Breast epithelium (tissue), 4 donors: ENCODE data around the gene CST3. TPM values are rescaled to one million over a fixed set of nuclear protein-coding genes. Genes with fewer than 3 reads are reported as not detected.
A peak's percentile ranks its signal among the peaks of the same experiment; 100 is the strongest.

ENCODE experiments used
- DNase-seq, 2 donors: peaks; one replicate each; pipeline ENCODE4 v3.0.0-alpha.2; 2019; ENCODE audit warnings: low spot score in 2 of 2
- H3K27ac ChIP-seq, 2 donors: fragments of 200-600 bp; sonication (generic) in 1 of 2; one replicate each; pipeline ENCODE4 v1.5.1; 2016 to 2019; ENCODE audit warnings: mild to moderate bottlenecking in 1 of 2
- H3K27me3 ChIP-seq, 2 donors: fragments of 200-600 bp; sonication (generic) in 1 of 2; one replicate each; pipeline versions ENCODE4 v1.5.1 to v1.6.0; 2017 to 2019; ENCODE audit warnings: control low read depth in 1 of 2, mild to moderate bottlenecking in 1 of 2
- H3K36me3 ChIP-seq: fragments of 200-600 bp; one replicate; pipeline ENCODE4 v1.5.1; 2019
- H3K4me1 ChIP-seq, 2 donors: fragments of 200-600 bp; sonication (generic); one replicate each; pipeline ENCODE4 v1.5.1; 2016 to 2019; ENCODE audit warnings: control low read depth in 1 of 2
- H3K4me3 ChIP-seq, 3 donors: fragments of 200-600 bp; sonication (generic); 1 replicate in 2 of 3; 2 replicates in 1 of 3; pipeline ENCODE4 v1.5.1; 2016 to 2019; ENCODE audit warnings: mild to moderate bottlenecking in 3 of 3, moderate library complexity in 2 of 3
- H3K9me3 ChIP-seq, 2 donors: fragments of 200-600 bp; sonication (generic) in 1 of 2; one replicate each; pipeline ENCODE4 v1.5.1; 2016 to 2019; ENCODE audit warnings: control low read depth in 1 of 2
- CTCF ChIP-seq, 3 donors: fragments of 450-650 bp; IDR thresholded peaks; one replicate each; pipeline ENCODE4 v1.5.1; 2016 to 2017; ENCODE audit warnings: antibody characterized with exemption in 3 of 3, mild to moderate bottlenecking in 3 of 3, moderate library complexity in 3 of 3
- POLR2A ChIP-seq: fragments of 450-650 bp; IDR thresholded peaks from one replicate; pipeline ENCODE4 v1.6.1; 2016; ENCODE audit warnings: antibody characterized with exemption, mild to moderate bottlenecking, moderate library complexity
- POLR2AphosphoS5 ChIP-seq, 3 donors: sonication (generic); formaldehyde crosslinking; IDR thresholded peaks; one replicate each; pipeline ENCODE4 v1.6.1; 2017; ENCODE audit warnings: antibody characterized with exemption in 3 of 3
- intact Hi-C: fragments of 100-400 bp; cut with DNase I; formaldehyde crosslinking; loops from one replicate; pipeline ENCODE4 v1.15.1; 2023; ENCODE audit warnings: low total_unique reads
- total RNA-seq, 3 donors: library from RNA; depleted of rRNA; stranded (reverse); fragments of >200 nt; gene quantifications; one replicate each; pipeline ENCODE4 v1.1.0, GENCODE V29; 2016

CST3 gene
- total RNA-seq, 3 donors from 2014 or later = 498 to 1,982 (median 699) TPM

GRCh38 chr20:23653400-23653938 lies 15.7 kb upstream of the CST3 start:
- intact Hi-C loops = no loop called here
- no peak for DNase-seq
- Histone ChIP-seq H3K9me3 (no peaks in the 10 kb centered on the region), H3K27me3 (no peaks in the 10 kb centered on the region), H3K4me3 (no peak overlapping the region), H3K36me3 (no peaks in the 10 kb centered on the region), H3K4me1 (peaks cover 0 to 3% of the 10 kb centered on the region in 2 donors), H3K27ac (peak overlapping the region in 1 of 2 donors; percentile 82)
- TF ChIP-seq POLR2A = no peak
- no peak for TF ChIP-seq CTCF (IDR thresholded peaks at IDR 0.05)

GRCh38 chr20:23652926-23653325 lies 15.2 kb upstream of the CST3 start:
- Histone ChIP-seq H3K9me3 (no peaks in the 10 kb centered on the region), H3K36me3 (no peaks in the 10 kb centered on the region), H3K4me1 (peaks cover 0 to 3% of the 10 kb centered on the region in 2 donors), H3K27me3 (no peaks in the 10 kb centered on the region), H3K27ac (peak overlapping the region in 1 of 2 donors; percentile 82), H3K4me3 (no peak overlapping the region)
- TF ChIP-seq POLR2AphosphoS5 (IDR thresholded peaks at IDR 0.05) (no peak), CTCF (IDR thresholded peaks at IDR 0.05) (no peak)
- intact Hi-C loops = no loop called here
- DNase-seq = no peak

- TF ChIP-seq POLR2AphosphoS5 (IDR thresholded peaks at IDR 0.05) = no peak
- TF ChIP-seq POLR2A = no peak
- no peak for TF ChIP-seq CTCF (IDR thresholded peaks at IDR 0.05)
- H3K4me1 ChIP-seq = peaks cover 0 to 3% of the 10 kb centered on the region in 2 donors
- no peak for DNase-seq
- no peaks in the 10 kb centered on the region for H3K27me3 ChIP-seq
- no peak overlapping the region for H3K4me3 ChIP-seq
- H3K36me3 ChIP-seq = no peaks in the 10 kb centered on the region
- no peak overlapping the region for H3K27ac ChIP-seq
- H3K9me3 ChIP-seq = no peaks in the 10 kb centered on the region
- intact Hi-C loops = no loop called here
Observed at GRCh38 chr20:23652371-23652770, 14.6 kb upstream of the CST3 start.

GRCh38 chr20:23651117-23651516 lies 13.4 kb upstream of the CST3 start:
- peaks cover 0 to 3% of the 10 kb centered on the region in 2 donors for H3K4me1 ChIP-seq
- intact Hi-C loops = no loop called here
- no peak overlapping the region for H3K27ac ChIP-seq
- no peaks in the 10 kb centered on the region for H3K36me3 ChIP-seq
- H3K27me3 ChIP-seq = no peaks in the 10 kb centered on the region
- no peak for DNase-seq
- H3K9me3 ChIP-seq = no peaks in the 10 kb centered on the region
- TF ChIP-seq CTCF (IDR thresholded peaks at IDR 0.05) = no peak
- TF ChIP-seq POLR2A = no peak
- no peak for TF ChIP-seq POLR2AphosphoS5 (IDR thresholded peaks at IDR 0.05)
- no peak overlapping the region for H3K4me3 ChIP-seq

- no peak for TF ChIP-seq POLR2A
Observed at GRCh38 chr20:23649830-23650417, 12.2 kb upstream of the CST3 start.

More at GRCh38 chr20:23649830-23650417, 12.2 kb upstream of the CST3 start:
- Histone ChIP-seq H3K27ac (no peak overlapping the region), H3K27me3 (no peaks in the 10 kb centered on the region), H3K4me3 (no peak overlapping the region), H3K9me3 (no peaks in the 10 kb centered on the region), H3K36me3 (no peaks in the 10 kb centered on the region), H3K4me1 (peaks cover 0 to 3% of the 10 kb centered on the region in 2 donors)
- intact Hi-C loops = no loop called here
- DNase-seq = no peak
